HEK293 (cell line): ENCODE data around the gene GDF2.

Experiments used
- CTCF ChIA-PET: fragments of 350-600 bp; formaldehyde crosslinking; extraction: SDS; loops from one replicate; lab custom pipeline; 2021; ENCODE audit warnings: antibody characterized with exemption; lab: Yijun Ruan, JAX
- POLR2A ChIA-PET: fragments of 300-600 bp; formaldehyde crosslinking; extraction: SDS; loops from one replicate; lab custom pipeline; 2020; ENCODE audit warnings: antibody characterized with exemption, inconsistent platforms; lab: Yijun Ruan, JAX
- H3K27ac ChIP-seq: fragments of 200-500 bp; sonication (Bioruptor generic); 2 replicates; pipeline ENCODE4 v1.5.1; 2014; ENCODE audit warnings: low read depth, low read length, control low read depth, inconsistent platforms; ENCODE audit errors: extremely low read depth
- H3K36me3 ChIP-seq, 2 experiments: fragments of 200-500 bp in 1 of 2; sonication (Bioruptor generic) in 1 of 2; 1 replicate in 1 of 2; 2 replicates in 1 of 2; pipeline ENCODE4 v1.5.1; 2014 to 2017; ENCODE audit warnings: inconsistent platforms in 2 of 2, low read length in 2 of 2; ENCODE audit not compliant: control insufficient read depth in 2 of 2, insufficient read depth in 1 of 2
- H3K4me1 ChIP-seq: fragments of 200-500 bp; sonication (Bioruptor generic); 2 replicates; pipeline ENCODE4 v1.5.1; 2014; ENCODE audit warnings: mild to moderate bottlenecking, low read length, inconsistent platforms; ENCODE audit not compliant: control insufficient read depth, insufficient read depth
- H3K4me3 ChIP-seq: 2 replicates; pipeline ENCODE4 v1.5.1; 2011; ENCODE audit warnings: low read depth, mild to moderate bottlenecking, control low read depth, low read length, moderate library complexity
- H3K9me3 ChIP-seq: fragments of 200-500 bp; sonication (Bioruptor generic); 2 replicates; pipeline ENCODE4 v1.5.1; 2014; ENCODE audit warnings: low read depth, low read length, inconsistent platforms; ENCODE audit not compliant: control insufficient read depth, insufficient read depth
- GLI2 ChIP-seq: fragments of 450-650 bp; formaldehyde crosslinking; IDR thresholded peaks from 2 replicates; pipeline ENCODE4; 2017; ENCODE audit warnings: missing biosample characterization, missing genetic modification characterization, low read depth, borderline replicate concordance
- GLI4 ChIP-seq: fragments of 450-650 bp; formaldehyde crosslinking; IDR thresholded peaks from 2 replicates; pipeline ENCODE4 v1.5.1; 2016; ENCODE audit warnings: missing biosample characterization, missing genetic modification characterization
- INSM2 ChIP-seq: fragments of 450-650 bp; formaldehyde crosslinking; IDR thresholded peaks from 2 replicates; pipeline ENCODE4 v1.5.1; 2016; ENCODE audit warnings: missing biosample characterization, missing genetic modification characterization
- MYNN ChIP-seq: fragments of 450-650 bp; formaldehyde crosslinking; IDR thresholded peaks from 2 replicates; pipeline ENCODE4 v1.5.1; 2016; ENCODE audit warnings: missing biosample characterization, missing genetic modification characterization, borderline replicate concordance
- PRDM4 ChIP-seq: fragments of 450-650 bp; formaldehyde crosslinking; IDR thresholded peaks from 2 replicates; pipeline ENCODE4 v1.5.1; 2017; ENCODE audit warnings: missing biosample characterization, missing genetic modification characterization
- PRDM6 ChIP-seq: fragments of 450-650 bp; formaldehyde crosslinking; IDR thresholded peaks from 2 replicates; pipeline ENCODE4 v1.5.1; 2017; ENCODE audit warnings: missing biosample characterization, missing genetic modification characterization
- SP2 ChIP-seq: fragments of 450-650 bp; formaldehyde crosslinking; IDR thresholded peaks from 2 replicates; pipeline ENCODE4 v1.5.1; 2016; ENCODE audit warnings: missing biosample characterization, missing genetic modification characterization
- ZBTB1 ChIP-seq: fragments of 450-650 bp; formaldehyde crosslinking; IDR thresholded peaks from 2 replicates; pipeline ENCODE4 v1.5.1; 2016; ENCODE audit warnings: missing biosample characterization, missing genetic modification characterization
- ZNF10 ChIP-seq: fragments of 450-650 bp; formaldehyde crosslinking; IDR thresholded peaks from 2 replicates; pipeline ENCODE4 v1.5.1; 2017; ENCODE audit warnings: missing biosample characterization, missing genetic modification characterization
- ZNF146 ChIP-seq: fragments of 450-650 bp; formaldehyde crosslinking; IDR thresholded peaks from 2 replicates; pipeline ENCODE4 v1.5.1; 2016; ENCODE audit warnings: missing biosample characterization, missing genetic modification characterization
- ZNF18 ChIP-seq: fragments of 450-650 bp; formaldehyde crosslinking; IDR thresholded peaks from 2 replicates; pipeline ENCODE4 v1.5.1; 2016; ENCODE audit warnings: missing biosample characterization, missing genetic modification characterization
- ZNF223 ChIP-seq: fragments of 450-650 bp; formaldehyde crosslinking; IDR thresholded peaks from 2 replicates; pipeline ENCODE4 v1.5.1; 2016; ENCODE audit warnings: missing biosample characterization, missing genetic modification characterization
- ZNF266 ChIP-seq: fragments of 450-650 bp; formaldehyde crosslinking; IDR thresholded peaks from 2 replicates; pipeline ENCODE4 v1.5.1; 2016; ENCODE audit warnings: missing biosample characterization, missing genetic modification characterization, low read depth
- ZNF362 ChIP-seq: fragments of 450-650 bp; formaldehyde crosslinking; IDR thresholded peaks from 2 replicates; pipeline ENCODE4 v1.5.1; 2016; ENCODE audit warnings: missing biosample characterization, missing genetic modification characterization
- ZNF449 ChIP-seq: fragments of 450-650 bp; formaldehyde crosslinking; IDR thresholded peaks from 2 replicates; pipeline ENCODE4 v1.5.1; 2017; ENCODE audit warnings: missing biosample characterization, mild to moderate bottlenecking, missing genetic modification characterization, moderate library complexity
- ZNF48 ChIP-seq: fragments of 450-650 bp; formaldehyde crosslinking; IDR thresholded peaks from 2 replicates; pipeline ENCODE4 v1.5.1; 2016; ENCODE audit warnings: missing biosample characterization, missing genetic modification characterization
- ZNF585B ChIP-seq: fragments of 450-650 bp; formaldehyde crosslinking; IDR thresholded peaks from 2 replicates; pipeline ENCODE4 v1.5.1; 2016; ENCODE audit warnings: missing biosample characterization, missing genetic modification characterization
- ZNF654 ChIP-seq: fragments of 450-650 bp; formaldehyde crosslinking; IDR thresholded peaks from 2 replicates; pipeline ENCODE4 v1.5.1; 2016; ENCODE audit warnings: low read depth, missing biosample characterization, missing genetic modification characterization
- ZNF776 ChIP-seq: fragments of 450-650 bp; formaldehyde crosslinking; IDR thresholded peaks from 2 replicates; pipeline ENCODE4 v1.5.0; 2017; ENCODE audit warnings: missing biosample characterization, missing genetic modification characterization, borderline replicate concordance

Gene GDF2

GRCh38 chr10:47310090-47310505 is 12.2 kb upstream of the GDF2 start:
- H3K27ac ChIP-seq: no peak overlapping the region
- no peak overlapping the region for H3K4me3 ChIP-seq
- CTCF ChIA-PET: interaction anchor here (0.6 to 8.1 kb wide), 3 partner anchors 51 to 284 kb away, joined by 3 to 131 read pairs (median 83); no protein-coding TSS in a partner anchor
- POLR2A ChIA-PET: no interaction called here
- no peaks in the 10 kb centered on the region for H3K9me3 ChIP-seq
- TF ChIP-seq SP2 (tag by site-specific recombination) (no peak), ZNF223 (tag by site-specific recombination) (no peak), ZNF585B (tag by site-specific recombination) (no peak), ZNF654 (tag by site-specific recombination) (no peak), ZNF362 (tag by site-specific recombination) (no peak), ZNF18 (tag by site-specific recombination) (no peak), ZNF449 (no peak), ZNF776 (tag by site-specific recombination) (no peak), INSM2 (no peak), ZNF146 (tag by site-specific recombination) (no peak), ZNF48 (no peak), MYNN (tag by site-specific recombination) (no peak), ZNF10 (no peak), GLI4 (no peak), ZNF266 (tag by site-specific recombination) (no peak)
- no peaks in the 10 kb centered on the region for H3K36me3 ChIP-seq
- H3K4me1 ChIP-seq: no peaks in the 10 kb centered on the region

GRCh38 chr10:47311193-47311931 is 10.9 kb upstream of the GDF2 start:
- no peaks in the 10 kb centered on the region for H3K9me3 ChIP-seq
- H3K4me3 ChIP-seq: no peak overlapping the region
- ChIA-PET CTCF (interaction anchor here (0.6 to 8.1 kb wide), 29 partner anchors 8 to 317 kb away, joined by 3 to 131 read pairs (median 5); no protein-coding TSS in a partner anchor), POLR2A (interaction anchor here (0.9 kb wide), 1 partner anchor 264 kb away, joined by 5 read pairs; no protein-coding TSS in a partner anchor)
- no peaks in the 10 kb centered on the region for H3K4me1 ChIP-seq
- no peaks in the 10 kb centered on the region for H3K36me3 ChIP-seq
- H3K27ac ChIP-seq: no peak overlapping the region
- TF ChIP-seq PRDM6 (tag by site-specific recombination): no peak
- TF ChIP-seq INSM2: no peak
- TF ChIP-seq PRDM4 (tag by site-specific recombination): no peak
- TF ChIP-seq ZNF449: peak; percentile 97
- TF ChIP-seq GLI2 (tag by site-specific recombination): no peak
- no peak for TF ChIP-seq ZBTB1
